Mucosa of rectum (tissue), 2 donors: Measurements from ENCODE around the gene COL16A1.

Experiments
- H3K27ac ChIP-seq, 2 donors: one replicate each; pipeline ENCODE4 v1.7.0; 2013; ENCODE audit warnings: inconsistent platforms in 2 of 2, low read depth in 2 of 2, low read length in 2 of 2
- H3K27me3 ChIP-seq, 2 donors: one replicate each; pipeline ENCODE4 v1.7.0; 2013; ENCODE audit warnings: low read length in 2 of 2; ENCODE audit not compliant: control insufficient read depth in 2 of 2, insufficient read depth in 2 of 2
- H3K36me3 ChIP-seq, 2 donors: one replicate each; pipeline ENCODE4 v1.7.0; 2013; ENCODE audit warnings: low read length in 2 of 2; ENCODE audit not compliant: control insufficient read depth in 2 of 2, insufficient read depth in 2 of 2
- H3K4me1 ChIP-seq, 2 donors: one replicate each; pipeline ENCODE4 v1.7.0; 2013; ENCODE audit warnings: low read length in 2 of 2, mild to moderate bottlenecking in 1 of 2; ENCODE audit not compliant: control insufficient read depth in 2 of 2, insufficient read depth in 2 of 2
- H3K4me3 ChIP-seq, 2 donors: one replicate each; pipeline ENCODE4 v1.7.0; 2013; ENCODE audit warnings: low read length in 2 of 2
- H3K9ac ChIP-seq, 2 donors: one replicate each; pipeline ENCODE4 v1.7.0; 2013; ENCODE audit warnings: low read length in 2 of 2, low read depth in 1 of 2, mild to moderate bottlenecking in 1 of 2
- H3K9me3 ChIP-seq, 2 donors: one replicate each; pipeline ENCODE4 v1.7.0; 2013; ENCODE audit warnings: low read length in 2 of 2; ENCODE audit not compliant: control insufficient read depth in 2 of 2
- donor health status: healthy.
- donor health status: Normal muscosa, but diverticular disease.

The COL16A1 gene

GRCh38 chr1:31668303-31668883 lies 35.4 kb downstream of the COL16A1 start:
- Histone ChIP-seq H3K4me1 (peaks cover 32 to 40% of the 10 kb centered on the region in 2 donors), H3K4me3 (no peak overlapping the region), H3K27ac (no peak overlapping the region), H3K9ac (no peak overlapping the region), H3K27me3 (no peaks in the 10 kb centered on the region), H3K36me3 (no peaks in the 10 kb centered on the region), H3K9me3 (no peaks in the 10 kb centered on the region)

- Histone ChIP-seq H3K9me3 (no peaks in the 10 kb centered on the region), H3K27me3 (no peaks in the 10 kb centered on the region), H3K9ac (peak overlapping the region in 1 of 2 donors; percentile 61), H3K4me1 (peaks cover 32 to 40% of the 10 kb centered on the region in 2 donors), H3K4me3 (no peak overlapping the region), H3K36me3 (no peaks in the 10 kb centered on the region), H3K27ac (peak overlapping the region; percentile 74 to 82)
Observed at GRCh38 chr1:31667065-31667785, 36.6 kb downstream of the COL16A1 start.

GRCh38 chr1:31666263-31666963 lies 37.4 kb downstream of the COL16A1 start:
- peaks cover 32 to 40% of the 10 kb centered on the region in 2 donors for H3K4me1 ChIP-seq
- H3K27me3 ChIP-seq, result no peaks in the 10 kb centered on the region
- H3K9ac ChIP-seq, result peak overlapping the region; percentile 49 to 69
- peak overlapping the region; percentile 74 to 82 for H3K27ac ChIP-seq
- no peak overlapping the region for H3K4me3 ChIP-seq
- no peaks in the 10 kb centered on the region for H3K36me3 ChIP-seq
- H3K9me3 ChIP-seq, result no peaks in the 10 kb centered on the region

- no peaks in the 10 kb centered on the region for H3K27me3 ChIP-seq
- no peaks in the 10 kb centered on the region for H3K36me3 ChIP-seq
- no peak overlapping the region for H3K4me3 ChIP-seq
- peak overlapping the region in 1 of 2 donors; percentile 32 for H3K27ac ChIP-seq
- H3K4me1 ChIP-seq, result peaks cover 29 to 38% of the 10 kb centered on the region in 2 donors
- H3K9ac ChIP-seq, result no peak overlapping the region
- H3K9me3 ChIP-seq, result no peaks in the 10 kb centered on the region
Observed at GRCh38 chr1:31665234-31665878, 38.5 kb downstream of the COL16A1 start.

- Histone ChIP-seq H3K36me3 (no peaks in the 10 kb centered on the region), H3K27me3 (no peaks in the 10 kb centered on the region), H3K9ac (no peak overlapping the region), H3K9me3 (no peaks in the 10 kb centered on the region), H3K4me3 (no peak overlapping the region), H3K4me1 (peaks cover 21 to 30% of the 10 kb centered on the region in 2 donors), H3K27ac (no peak overlapping the region)
Observed at GRCh38 chr1:31664528-31664927, 39.3 kb downstream of the COL16A1 start.

GRCh38 chr1:31663622-31664452 lies 40.0 kb downstream of the COL16A1 start:
- H3K9me3 ChIP-seq, result no peaks in the 10 kb centered on the region
- no peaks in the 10 kb centered on the region for H3K36me3 ChIP-seq
- no peak overlapping the region for H3K4me3 ChIP-seq
- H3K4me1 ChIP-seq, result peaks cover 16 to 23% of the 10 kb centered on the region in 2 donors
- no peak overlapping the region for H3K27ac ChIP-seq
- no peak overlapping the region for H3K9ac ChIP-seq
- no peaks in the 10 kb centered on the region for H3K27me3 ChIP-seq

GRCh38 chr1:31662463-31662862 lies 41.4 kb downstream of the COL16A1 start:
- H3K27me3 ChIP-seq, result no peaks in the 10 kb centered on the region
- no peak overlapping the region for H3K9ac ChIP-seq
- no peaks in the 10 kb centered on the region for H3K9me3 ChIP-seq
- H3K27ac ChIP-seq, result no peak overlapping the region
- H3K4me3 ChIP-seq, result no peak overlapping the region
- H3K4me1 ChIP-seq, result peaks cover 16% of the 10 kb centered on the region in 2 donors
- H3K36me3 ChIP-seq, result no peaks in the 10 kb centered on the region

- H3K27me3 ChIP-seq, result no peaks in the 10 kb centered on the region
- no peak overlapping the region for H3K27ac ChIP-seq
- no peak overlapping the region for H3K4me3 ChIP-seq
- H3K9me3 ChIP-seq, result no peaks in the 10 kb centered on the region
- no peak overlapping the region for H3K9ac ChIP-seq
- peaks cover 10 to 11% of the 10 kb centered on the region in 2 donors for H3K4me1 ChIP-seq
- no peaks in the 10 kb centered on the region for H3K36me3 ChIP-seq
Observed at GRCh38 chr1:31661856-31662255, 42.0 kb downstream of the COL16A1 start.

GRCh38 chr1:31660871-31661455 lies 42.9 kb downstream of the COL16A1 start:
- H3K27me3 ChIP-seq, result no peaks in the 10 kb centered on the region
- peaks cover 2 to 3% of the 10 kb centered on the region in 2 donors for H3K4me1 ChIP-seq
- no peak overlapping the region for H3K27ac ChIP-seq
- H3K36me3 ChIP-seq, result no peaks in the 10 kb centered on the region
- H3K9me3 ChIP-seq, result no peaks in the 10 kb centered on the region
- no peak overlapping the region for H3K4me3 ChIP-seq
- H3K9ac ChIP-seq, result no peak overlapping the region
